ENCODE results near the gene TINCR. TPM values are rescaled to one million over a fixed set of nuclear protein-coding genes. Genes with fewer than 3 reads are reported as not detected.

Gene TINCR
- total RNA-seq, 1 donor from 2014 or later, result not detected

DNA sequence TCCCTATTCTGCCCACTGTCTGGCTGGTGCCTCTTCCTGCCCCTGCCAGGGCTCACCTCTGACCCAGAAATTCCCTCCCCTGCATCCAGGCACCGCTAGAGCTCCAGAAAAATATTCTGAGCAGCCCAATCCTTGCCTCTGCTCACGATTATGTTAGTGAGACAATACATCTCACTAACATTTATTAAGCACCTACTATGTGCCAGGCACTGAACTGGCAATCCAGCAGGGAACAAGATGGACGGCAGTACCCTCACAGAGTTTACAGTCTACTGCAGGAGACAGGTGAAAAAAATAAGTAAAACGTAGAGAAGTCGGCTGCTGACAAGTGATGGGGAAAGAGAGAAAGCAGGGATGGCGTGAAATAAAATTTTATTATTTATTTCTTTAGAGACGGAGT is 5.5 kb downstream of the TINCR start:
- no peak overlapping the region for H3K27ac ChIP-seq (ENCODE audit: low read depth, low read length)
- no peak overlapping the region for H3K4me3 ChIP-seq (ENCODE audit: low read length in 3 of 3)
- H3K36me3 ChIP-seq (ENCODE audit: control insufficient read depth in 3 of 3, insufficient read depth in 3 of 3, low read length in 3 of 3), result no peaks in the 10 kb centered on the region
- peaks cover 65 to 77% (median 71%) of the 10 kb centered on the region in 3 donors for H3K27me3 ChIP-seq (ENCODE audit: control insufficient read depth in 3 of 3, insufficient read depth in 3 of 3, low read length in 3 of 3)
- no peak overlapping the region for H3K9ac ChIP-seq (ENCODE audit: low read depth in 1 of 3, low read length in 3 of 3)
- H3K4me1 ChIP-seq (ENCODE audit: control insufficient read depth in 3 of 3, insufficient read depth in 3 of 3, low read length in 3 of 3), result no peaks in the 10 kb centered on the region
- H3K9me3 ChIP-seq (ENCODE audit: control insufficient read depth in 3 of 3, low read length in 3 of 3), result peaks cover 4 to 6% (median 5%) of the 10 kb centered on the region in 3 donors

DNA sequence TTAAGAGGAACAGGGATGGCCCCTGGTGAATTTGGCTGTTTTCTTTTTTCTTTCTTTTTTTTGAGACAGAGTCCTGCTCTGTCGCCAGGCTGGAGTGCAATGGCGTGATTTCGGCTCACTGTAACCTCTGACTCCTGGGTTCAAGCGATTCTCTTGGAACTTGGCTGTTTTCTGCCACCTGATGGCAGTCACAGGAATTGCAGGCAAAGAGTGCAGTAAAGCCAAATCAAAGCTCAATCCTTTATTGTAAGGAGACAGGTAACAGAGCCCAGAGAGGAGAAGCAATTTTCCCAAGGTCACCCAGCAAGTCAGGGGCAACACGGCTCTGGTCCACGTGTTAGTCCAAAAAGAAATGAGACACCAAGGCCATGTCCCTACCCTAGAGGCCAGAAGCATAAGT is 6.2 kb downstream of the TINCR start:
- Histone ChIP-seq H3K9me3 (ENCODE audit: control insufficient read depth in 3 of 3, low read length in 3 of 3) (peaks cover 4 to 6% (median 5%) of the 10 kb centered on the region in 3 donors), H3K4me3 (ENCODE audit: low read length in 3 of 3) (no peak overlapping the region), H3K9ac (ENCODE audit: low read depth in 1 of 3, low read length in 3 of 3) (no peak overlapping the region), H3K36me3 (ENCODE audit: control insufficient read depth in 3 of 3, insufficient read depth in 3 of 3, low read length in 3 of 3) (no peaks in the 10 kb centered on the region), H3K27ac (ENCODE audit: low read depth, low read length) (no peak overlapping the region), H3K27me3 (ENCODE audit: control insufficient read depth in 3 of 3, insufficient read depth in 3 of 3, low read length in 3 of 3) (peaks cover 57 to 70% (median 69%) of the 10 kb centered on the region in 3 donors), H3K4me1 (ENCODE audit: control insufficient read depth in 3 of 3, insufficient read depth in 3 of 3, low read length in 3 of 3) (no peaks in the 10 kb centered on the region)

DNA sequence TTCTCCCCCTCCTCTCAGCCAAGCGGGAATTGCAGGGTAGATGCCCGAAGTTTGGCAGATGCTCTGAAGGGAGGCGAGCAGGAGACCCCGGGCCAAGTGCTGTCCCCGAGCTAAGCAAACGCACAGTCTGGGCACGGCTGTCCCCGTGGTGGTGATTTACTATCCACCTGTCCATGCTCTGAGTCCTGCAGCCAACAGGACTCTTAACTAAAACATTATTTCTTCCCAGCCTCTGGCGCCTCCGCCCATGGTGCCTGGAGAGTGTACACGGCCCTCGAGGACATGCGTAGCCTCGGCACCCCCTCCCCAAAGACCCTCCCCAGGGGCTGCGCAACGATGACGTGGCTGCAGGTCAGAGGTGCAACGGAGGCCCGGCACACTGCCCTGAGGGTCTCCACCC is 7.6 kb downstream of the TINCR start:
- no peak overlapping the region for H3K27ac ChIP-seq (ENCODE audit: low read depth, low read length)
- no peak overlapping the region for H3K4me3 ChIP-seq (ENCODE audit: low read length in 3 of 3)
- H3K4me1 ChIP-seq (ENCODE audit: control insufficient read depth in 3 of 3, insufficient read depth in 3 of 3, low read length in 3 of 3), result no peaks in the 10 kb centered on the region
- H3K36me3 ChIP-seq (ENCODE audit: control insufficient read depth in 3 of 3, insufficient read depth in 3 of 3, low read length in 3 of 3), result no peaks in the 10 kb centered on the region
- H3K27me3 ChIP-seq (ENCODE audit: control insufficient read depth in 3 of 3, insufficient read depth in 3 of 3, low read length in 3 of 3), result peaks cover 43 to 60% (median 55%) of the 10 kb centered on the region in 3 donors
- H3K9ac ChIP-seq (ENCODE audit: low read depth in 1 of 3, low read length in 3 of 3), result no peak overlapping the region
- peaks cover 4 to 6% (median 5%) of the 10 kb centered on the region in 3 donors for H3K9me3 ChIP-seq (ENCODE audit: control insufficient read depth in 3 of 3, low read length in 3 of 3)

DNA sequence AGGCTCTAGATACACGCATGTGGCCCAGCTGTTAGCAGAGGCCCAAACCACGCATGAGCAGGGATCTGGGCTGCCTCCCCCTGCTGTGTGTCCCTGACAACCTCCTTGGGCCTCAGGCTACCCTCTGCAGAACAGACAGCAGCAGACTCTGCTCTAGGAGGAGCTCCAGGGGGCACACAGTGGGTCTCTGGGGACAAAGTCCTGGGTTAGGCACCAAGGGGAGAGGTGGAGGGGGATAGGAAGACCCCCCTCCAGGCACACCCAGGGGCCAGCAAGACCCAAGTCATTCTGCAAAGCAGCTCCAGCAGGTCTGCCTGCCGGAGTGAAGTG is 8.0 kb downstream of the TINCR start:
- H3K27me3 ChIP-seq (ENCODE audit: control insufficient read depth in 3 of 3, insufficient read depth in 3 of 3, low read length in 3 of 3), result peaks cover 39 to 60% (median 52%) of the 10 kb centered on the region in 3 donors

DNA sequence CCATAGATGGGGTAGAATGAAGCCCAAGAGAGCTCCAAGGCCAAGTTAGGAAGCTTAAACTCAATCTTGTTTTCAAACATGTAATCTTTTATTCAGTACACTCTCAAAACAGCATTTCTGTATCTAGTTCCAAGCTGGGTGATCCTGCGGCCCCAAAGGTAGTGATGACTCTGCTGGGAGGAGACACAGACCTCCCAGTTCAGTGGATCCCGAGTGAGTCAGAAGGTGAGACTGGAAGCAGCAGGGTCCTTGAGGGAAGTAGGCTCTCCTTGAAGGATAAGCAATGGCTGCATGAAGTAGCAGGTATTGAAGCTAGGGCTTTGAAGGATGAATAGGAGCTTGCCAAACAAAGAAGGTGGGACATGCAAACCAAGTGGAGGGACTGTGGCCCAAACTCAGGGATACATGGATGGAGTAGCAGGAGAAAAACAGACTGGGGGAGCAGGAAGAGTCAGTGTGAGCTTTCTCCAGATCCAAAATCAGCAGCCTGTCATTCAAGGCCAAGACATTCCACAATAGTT is 9.6 kb downstream of the TINCR start:
- H3K9me3 ChIP-seq (ENCODE audit: control insufficient read depth in 3 of 3, low read length in 3 of 3), result peaks cover 4 to 6% (median 5%) of the 10 kb centered on the region in 3 donors
- H3K36me3 ChIP-seq (ENCODE audit: control insufficient read depth in 3 of 3, insufficient read depth in 3 of 3, low read length in 3 of 3), result no peaks in the 10 kb centered on the region
- no peak overlapping the region for H3K27ac ChIP-seq (ENCODE audit: low read depth, low read length)
- H3K27me3 ChIP-seq (ENCODE audit: control insufficient read depth in 3 of 3, insufficient read depth in 3 of 3, low read length in 3 of 3), result peaks cover 34 to 58% (median 52%) of the 10 kb centered on the region in 3 donors
- no peak overlapping the region for H3K4me3 ChIP-seq (ENCODE audit: low read length in 3 of 3)
- no peaks in the 10 kb centered on the region for H3K4me1 ChIP-seq (ENCODE audit: control insufficient read depth in 3 of 3, insufficient read depth in 3 of 3, low read length in 3 of 3)
- H3K9ac ChIP-seq (ENCODE audit: low read depth in 1 of 3, low read length in 3 of 3), result no peak overlapping the region

More for the DNA sequence above, 8.0 kb downstream of the TINCR start:
- H3K4me3 ChIP-seq (ENCODE audit: low read length in 3 of 3), result no peak overlapping the region
- H3K4me1 ChIP-seq (ENCODE audit: control insufficient read depth in 3 of 3, insufficient read depth in 3 of 3, low read length in 3 of 3), result no peaks in the 10 kb centered on the region
- H3K36me3 ChIP-seq (ENCODE audit: control insufficient read depth in 3 of 3, insufficient read depth in 3 of 3, low read length in 3 of 3), result no peaks in the 10 kb centered on the region
- H3K27ac ChIP-seq (ENCODE audit: low read depth, low read length), result no peak overlapping the region
- no peak overlapping the region for H3K9ac ChIP-seq (ENCODE audit: low read depth in 1 of 3, low read length in 3 of 3)
- H3K9me3 ChIP-seq (ENCODE audit: control insufficient read depth in 3 of 3, low read length in 3 of 3), result peaks cover 4 to 6% (median 5%) of the 10 kb centered on the region in 3 donors

DNA sequence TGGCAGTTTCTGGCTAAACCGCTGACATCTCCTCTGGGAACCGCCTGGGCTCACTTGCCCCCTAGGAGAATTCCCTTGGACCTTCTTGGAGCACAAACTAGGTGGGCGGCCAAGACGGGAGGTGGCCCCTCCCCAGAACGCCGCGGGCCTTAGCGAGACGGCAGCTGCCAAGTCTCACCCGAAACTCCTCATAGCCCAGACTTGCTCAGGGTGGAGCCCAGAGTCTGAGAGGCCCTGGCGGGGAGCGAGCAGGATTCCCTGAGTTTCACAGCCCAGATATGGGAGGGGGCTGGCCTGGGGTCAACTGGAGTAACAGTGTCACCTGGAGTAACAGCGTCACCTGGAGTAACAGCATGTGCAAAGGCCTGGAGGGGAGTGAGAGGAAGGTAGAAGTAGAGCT is 10.1 kb downstream of the TINCR start:
- Histone ChIP-seq H3K4me1 (ENCODE audit: control insufficient read depth in 3 of 3, insufficient read depth in 3 of 3, low read length in 3 of 3) (no peaks in the 10 kb centered on the region), H3K9me3 (ENCODE audit: control insufficient read depth in 3 of 3, low read length in 3 of 3) (peaks cover 4 to 6% (median 5%) of the 10 kb centered on the region in 3 donors), H3K27me3 (ENCODE audit: control insufficient read depth in 3 of 3, insufficient read depth in 3 of 3, low read length in 3 of 3) (peaks cover 34 to 53% (median 48%) of the 10 kb centered on the region in 3 donors), H3K27ac (ENCODE audit: low read depth, low read length) (no peak overlapping the region), H3K4me3 (ENCODE audit: low read length in 3 of 3) (no peak overlapping the region), H3K9ac (ENCODE audit: low read depth in 1 of 3, low read length in 3 of 3) (no peak overlapping the region), H3K36me3 (ENCODE audit: control insufficient read depth in 3 of 3, insufficient read depth in 3 of 3, low read length in 3 of 3) (no peaks in the 10 kb centered on the region)

DNA sequence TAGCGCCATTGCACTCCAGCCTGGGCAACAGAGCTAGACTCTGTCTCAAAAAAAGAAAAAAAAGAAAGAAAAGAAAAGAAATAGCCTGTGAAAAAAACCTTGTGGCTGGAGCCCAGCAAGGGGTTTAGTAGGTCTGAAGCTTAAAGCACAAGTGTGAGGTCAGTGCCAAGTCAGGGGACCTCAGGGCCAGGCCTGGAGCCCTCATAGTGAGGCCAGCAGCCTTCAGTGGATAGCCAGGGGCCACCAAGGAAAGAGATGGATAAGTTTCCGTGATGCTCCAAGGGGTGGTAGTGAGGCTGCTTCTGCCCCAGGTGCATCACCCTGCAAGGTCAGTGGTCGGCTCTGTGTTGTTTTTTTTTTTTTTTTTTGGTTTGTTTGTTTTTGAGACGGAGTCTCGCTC is 12.9 kb downstream of the TINCR start:
- Histone ChIP-seq H3K36me3 (ENCODE audit: control insufficient read depth in 3 of 3, insufficient read depth in 3 of 3, low read length in 3 of 3) (no peaks in the 10 kb centered on the region), H3K9ac (ENCODE audit: low read depth in 1 of 3, low read length in 3 of 3) (no peak overlapping the region), H3K9me3 (ENCODE audit: control insufficient read depth in 3 of 3, low read length in 3 of 3) (no peaks in the 10 kb centered on the region), H3K4me3 (ENCODE audit: low read length in 3 of 3) (no peak overlapping the region), H3K4me1 (ENCODE audit: control insufficient read depth in 3 of 3, insufficient read depth in 3 of 3, low read length in 3 of 3) (no peaks in the 10 kb centered on the region), H3K27me3 (ENCODE audit: control insufficient read depth in 3 of 3, insufficient read depth in 3 of 3, low read length in 3 of 3) (peaks cover 19 to 32% (median 23%) of the 10 kb centered on the region in 3 donors), H3K27ac (ENCODE audit: low read depth, low read length) (no peak overlapping the region)

DNA sequence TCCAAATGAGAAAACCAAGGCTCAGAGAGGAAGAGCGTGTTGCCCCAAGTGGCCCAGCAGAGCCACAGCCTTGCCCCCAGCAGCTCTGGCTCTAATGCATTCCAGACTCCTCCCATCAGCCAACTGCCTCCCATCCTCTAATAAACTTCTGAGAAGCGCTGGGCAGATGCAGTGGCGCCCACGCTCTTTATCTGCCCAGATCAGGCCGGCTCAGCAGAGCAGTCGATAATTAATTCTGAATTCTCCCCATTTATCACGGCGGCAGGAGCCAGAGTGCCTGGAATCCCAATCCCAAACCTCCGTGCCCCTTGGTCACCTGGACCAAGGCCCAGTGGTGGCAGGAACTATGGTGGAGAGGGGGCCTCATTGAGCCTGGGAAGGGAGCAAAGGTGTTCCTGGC is 13.9 kb downstream of the TINCR start:
- Histone ChIP-seq H3K9ac (ENCODE audit: low read depth in 1 of 3, low read length in 3 of 3) (no peak overlapping the region), H3K27me3 (ENCODE audit: control insufficient read depth in 3 of 3, insufficient read depth in 3 of 3, low read length in 3 of 3) (peaks cover 15 to 27% (median 17%) of the 10 kb centered on the region in 3 donors), H3K4me3 (ENCODE audit: low read length in 3 of 3) (no peak overlapping the region), H3K36me3 (ENCODE audit: control insufficient read depth in 3 of 3, insufficient read depth in 3 of 3, low read length in 3 of 3) (no peaks in the 10 kb centered on the region), H3K4me1 (ENCODE audit: control insufficient read depth in 3 of 3, insufficient read depth in 3 of 3, low read length in 3 of 3) (no peaks in the 10 kb centered on the region), H3K9me3 (ENCODE audit: control insufficient read depth in 3 of 3, low read length in 3 of 3) (no peaks in the 10 kb centered on the region), H3K27ac (ENCODE audit: low read depth, low read length) (no peak overlapping the region)

DNA sequence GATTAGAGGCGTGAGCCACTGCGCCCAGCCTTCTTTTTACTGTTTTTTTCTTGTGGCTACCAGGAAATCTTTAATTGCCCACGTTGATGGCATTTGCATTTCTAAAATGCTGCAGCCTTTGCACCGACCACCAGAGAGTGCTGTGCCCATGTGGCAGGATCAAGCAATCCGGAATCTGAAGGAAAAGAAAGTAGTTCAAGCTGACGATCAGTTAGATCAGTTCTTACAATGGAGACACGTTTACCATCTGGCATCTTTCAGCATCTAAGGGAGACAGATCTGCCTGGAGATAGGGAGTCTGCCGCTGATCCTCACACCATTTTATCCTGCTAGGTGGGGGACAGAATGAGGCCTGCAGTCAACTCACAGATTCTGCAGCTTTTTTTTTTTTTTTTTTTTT is 19.9 kb downstream of the TINCR start:
- Histone ChIP-seq H3K27me3 (ENCODE audit: control insufficient read depth in 3 of 3, insufficient read depth in 3 of 3, low read length in 3 of 3) (peaks cover 2 to 12% (median 4%) of the 10 kb centered on the region in 3 donors), H3K4me1 (ENCODE audit: control insufficient read depth in 3 of 3, insufficient read depth in 3 of 3, low read length in 3 of 3) (no peaks in the 10 kb centered on the region), H3K4me3 (ENCODE audit: low read length in 3 of 3) (no peak overlapping the region), H3K9me3 (ENCODE audit: control insufficient read depth in 3 of 3, low read length in 3 of 3) (no peaks in the 10 kb centered on the region), H3K27ac (ENCODE audit: low read depth, low read length) (no peak overlapping the region), H3K9ac (ENCODE audit: low read depth in 1 of 3, low read length in 3 of 3) (no peak overlapping the region), H3K36me3 (ENCODE audit: control insufficient read depth in 3 of 3, insufficient read depth in 3 of 3, low read length in 3 of 3) (no peaks in the 10 kb centered on the region)

DNA sequence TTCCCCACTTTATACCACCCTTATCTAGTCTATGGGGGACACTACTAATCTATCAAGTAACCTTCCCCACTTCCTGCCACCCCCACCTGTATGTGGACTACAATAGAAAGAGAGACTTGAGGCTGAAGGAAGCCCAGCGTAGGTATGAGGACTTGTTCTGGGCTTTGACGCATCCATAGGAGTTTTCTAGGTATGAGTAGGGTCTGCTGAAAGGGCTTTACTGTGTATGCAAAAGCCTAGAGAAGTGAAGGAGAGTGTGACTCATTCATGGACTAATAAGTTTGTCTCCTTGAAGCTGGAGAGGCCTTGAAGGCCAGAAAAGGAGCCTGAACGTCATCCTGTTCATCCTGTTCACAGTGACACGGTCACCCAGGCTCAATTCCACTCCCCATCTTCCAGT is 21.8 kb downstream of the TINCR start:
- no peaks in the 10 kb centered on the region for H3K4me1 ChIP-seq (ENCODE audit: control insufficient read depth in 3 of 3, insufficient read depth in 3 of 3, low read length in 3 of 3)
- H3K9ac ChIP-seq (ENCODE audit: low read depth in 1 of 3, low read length in 3 of 3), result no peak overlapping the region
- H3K9me3 ChIP-seq (ENCODE audit: control insufficient read depth in 3 of 3, low read length in 3 of 3), result no peaks in the 10 kb centered on the region
- H3K27ac ChIP-seq (ENCODE audit: low read depth, low read length), result no peak overlapping the region
- H3K27me3 ChIP-seq (ENCODE audit: control insufficient read depth in 3 of 3, insufficient read depth in 3 of 3, low read length in 3 of 3), result peaks cover 4 to 12% (median 7%) of the 10 kb centered on the region in 3 donors
- no peaks in the 10 kb centered on the region for H3K36me3 ChIP-seq (ENCODE audit: control insufficient read depth in 3 of 3, insufficient read depth in 3 of 3, low read length in 3 of 3)
- no peak overlapping the region for H3K4me3 ChIP-seq (ENCODE audit: low read length in 3 of 3)

All from skeletal muscle tissue (tissue), 4 donors.